GM12892 (cell line): ENCODE results near the gene NXPH4.

ENCODE experiments used
- POLR2A ChIP-seq: IDR thresholded peaks from 2 replicates; pipeline ENCODE4 v1.6.1; 2011; ENCODE audit warnings: low read depth, low read length, control low read depth
- POLR2AphosphoS5 ChIP-seq: IDR thresholded peaks from 2 replicates; pipeline ENCODE4 v1.6.1; 2011; ENCODE audit warnings: low read depth, low read length, control low read depth
- TAF1 ChIP-seq: IDR thresholded peaks from 2 replicates; pipeline ENCODE4 v1.6.1; 2011; ENCODE audit warnings: low read depth, mild to moderate bottlenecking, control low read depth, low read length, borderline replicate concordance

DNA sequence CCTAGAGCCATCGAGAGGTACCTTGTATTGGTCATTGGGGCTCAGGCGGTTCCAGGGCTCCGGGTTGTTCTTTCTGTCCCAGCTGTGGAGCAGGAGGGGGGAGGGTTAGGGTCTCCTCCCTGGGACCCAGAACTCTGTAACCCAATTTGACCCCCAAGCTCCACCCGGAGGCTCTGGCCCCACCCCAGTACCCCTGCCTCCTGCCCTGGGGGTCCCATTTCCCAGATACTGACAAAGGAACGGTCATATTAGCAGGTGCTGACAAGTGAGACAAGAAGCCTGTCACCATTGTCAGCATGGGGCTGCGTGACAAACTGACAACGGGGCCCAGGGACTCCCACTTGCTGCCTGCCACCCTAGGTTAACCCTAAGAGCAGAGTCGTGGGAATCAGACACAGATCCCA is 19.1 kb downstream of the NXPH4 start:
- TF ChIP-seq POLR2A: no peak
- no peak for TF ChIP-seq POLR2AphosphoS5
- TF ChIP-seq TAF1: no peak
